ENCODE measurements around the gene LIPC.

Gene LIPC

DNA sequence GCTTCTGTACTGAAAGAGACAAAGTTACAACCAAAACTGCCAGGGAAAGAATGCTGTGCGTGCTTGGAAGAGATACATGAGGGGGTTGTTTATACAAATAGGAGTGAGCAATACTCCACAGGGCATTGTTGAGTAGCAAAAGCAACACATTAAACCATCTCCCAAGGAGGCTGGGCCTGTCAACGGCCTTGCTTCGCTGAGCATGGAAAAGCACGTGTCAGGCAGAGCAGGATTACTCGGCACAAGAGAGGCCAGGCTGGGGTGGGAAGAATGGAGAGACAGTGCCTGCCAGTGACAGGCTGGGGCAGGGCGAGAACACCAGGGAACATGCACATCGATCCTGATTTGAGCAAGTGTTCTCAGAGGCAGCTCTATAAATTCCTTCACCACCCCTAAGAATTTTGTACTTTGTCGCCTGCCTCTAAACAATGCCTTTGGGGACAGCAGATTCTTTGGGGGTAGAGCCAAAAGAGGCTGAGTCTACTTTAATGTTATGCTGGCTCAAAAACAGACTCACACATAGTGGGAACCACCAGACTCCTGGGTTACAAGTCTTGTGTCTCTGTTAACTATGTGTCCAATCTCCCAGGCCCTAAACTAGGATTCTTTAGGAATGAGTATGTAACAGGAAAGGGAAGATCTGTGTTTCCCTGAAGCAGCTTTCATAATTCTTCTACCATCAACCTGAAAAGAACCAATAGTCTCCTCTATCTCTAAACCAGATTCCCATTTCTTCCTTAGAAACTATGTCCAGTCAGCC lies 67.2 kb downstream of the LIPC start:
- no peak for DNase-seq

DNA sequence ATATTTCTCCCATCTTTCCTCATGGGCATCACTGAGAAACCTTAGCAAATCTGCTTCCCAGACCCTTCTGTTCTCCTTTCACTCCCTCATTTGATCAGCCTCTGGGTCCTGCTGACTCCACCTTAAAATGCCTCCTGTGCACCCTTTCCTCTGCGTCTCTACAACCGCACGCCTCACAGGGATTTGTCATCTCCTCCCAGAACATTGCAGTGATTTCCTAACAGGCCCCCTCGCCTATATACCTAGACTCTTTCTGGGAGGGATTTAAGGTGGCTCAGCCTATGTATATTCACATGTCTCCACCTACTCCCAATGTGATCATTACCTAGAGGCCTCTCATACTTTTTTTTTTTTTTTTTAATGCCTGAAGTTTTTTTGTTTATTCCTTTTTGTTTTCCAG lies 69.2 kb downstream of the LIPC start:
- DNase-seq, result no peak

- no peak for DNase-seq
These were observed 69.9 kb downstream of the LIPC start for GRCh38 chr15:58501636-58502188.

DNA sequence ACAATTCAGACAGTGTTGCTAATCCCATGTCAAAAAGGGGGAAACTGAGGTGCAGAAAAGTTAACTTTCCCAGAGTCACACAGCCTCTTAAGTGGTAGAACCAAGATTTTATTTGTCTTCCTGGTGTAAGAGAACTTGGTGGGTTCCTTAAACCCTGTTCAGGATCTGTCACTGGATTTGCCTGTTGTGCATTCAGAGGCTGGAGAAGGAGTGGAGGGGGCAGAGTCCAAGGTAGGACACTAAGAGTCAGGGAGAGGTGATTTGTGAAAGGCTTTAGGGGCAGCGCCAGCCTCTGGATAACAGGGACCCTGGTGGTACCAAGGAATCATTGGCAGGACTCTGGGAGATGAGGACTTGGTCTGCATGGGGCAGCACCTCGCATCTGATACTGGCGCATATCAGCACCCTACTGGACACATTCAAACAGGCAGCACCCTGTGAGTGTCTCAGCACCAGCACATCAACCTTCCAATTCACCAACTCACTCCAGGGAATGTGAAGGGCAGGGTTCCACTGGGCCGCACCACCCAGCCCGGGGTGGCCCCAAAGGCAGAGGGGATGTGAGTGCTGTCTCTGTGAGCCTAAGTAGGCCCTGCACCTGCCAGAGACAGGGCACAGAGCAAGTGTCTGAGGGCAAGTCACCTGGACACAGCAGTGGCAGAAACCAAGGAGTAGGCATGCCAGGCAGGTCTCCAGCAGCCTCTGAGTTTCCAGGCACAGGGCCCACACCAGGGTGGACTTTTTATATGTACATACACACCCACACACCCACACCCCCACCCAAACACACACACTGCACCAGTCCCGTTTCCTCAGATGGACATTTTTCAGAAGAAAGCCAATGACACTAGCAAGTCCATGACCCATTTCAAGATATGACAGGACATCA lies 71.6 kb downstream of the LIPC start:
- no peak for DNase-seq

DNA sequence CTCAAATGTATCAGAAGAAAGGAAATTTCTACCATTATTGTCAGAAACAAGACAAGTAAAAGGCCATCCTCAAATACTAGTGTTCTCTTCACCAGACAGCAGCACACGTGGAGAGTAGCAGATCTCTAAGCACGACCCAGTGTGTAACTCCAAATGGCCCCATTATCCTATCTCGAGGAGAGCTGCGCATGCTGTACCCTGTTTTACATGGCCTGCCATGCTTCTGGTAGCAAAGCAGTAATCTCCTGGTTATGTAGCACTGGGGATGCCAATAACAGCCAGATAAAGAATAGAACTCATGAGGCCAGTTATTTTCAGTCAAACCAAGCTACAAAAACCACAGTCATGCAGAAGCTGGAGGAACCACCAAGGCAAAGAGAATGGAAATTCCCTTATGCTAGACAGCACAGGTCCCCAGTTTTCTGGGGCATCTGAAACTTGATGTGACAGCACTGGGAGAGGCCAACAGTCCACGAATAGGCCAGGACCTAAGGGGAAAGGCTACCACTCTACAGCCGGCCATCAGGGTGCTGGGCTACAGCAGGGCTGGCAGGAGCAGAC lies 73.0 kb downstream of the LIPC start:
- no peak for DNase-seq

GRCh38 chr15:58505581-58505980 lies 73.8 kb downstream of the LIPC start:
- no peak for DNase-seq

- DNase-seq, result no peak
These were observed 74.3 kb downstream of the LIPC start for GRCh38 chr15:58506064-58506490.

GRCh38 chr15:58506783-58507668 lies 75.2 kb downstream of the LIPC start:
- DNase-seq, result no peak

- DNase-seq, result no peak
These were observed 77.8 kb downstream of the LIPC start for GRCh38 chr15:58509556-58509955.

DNA sequence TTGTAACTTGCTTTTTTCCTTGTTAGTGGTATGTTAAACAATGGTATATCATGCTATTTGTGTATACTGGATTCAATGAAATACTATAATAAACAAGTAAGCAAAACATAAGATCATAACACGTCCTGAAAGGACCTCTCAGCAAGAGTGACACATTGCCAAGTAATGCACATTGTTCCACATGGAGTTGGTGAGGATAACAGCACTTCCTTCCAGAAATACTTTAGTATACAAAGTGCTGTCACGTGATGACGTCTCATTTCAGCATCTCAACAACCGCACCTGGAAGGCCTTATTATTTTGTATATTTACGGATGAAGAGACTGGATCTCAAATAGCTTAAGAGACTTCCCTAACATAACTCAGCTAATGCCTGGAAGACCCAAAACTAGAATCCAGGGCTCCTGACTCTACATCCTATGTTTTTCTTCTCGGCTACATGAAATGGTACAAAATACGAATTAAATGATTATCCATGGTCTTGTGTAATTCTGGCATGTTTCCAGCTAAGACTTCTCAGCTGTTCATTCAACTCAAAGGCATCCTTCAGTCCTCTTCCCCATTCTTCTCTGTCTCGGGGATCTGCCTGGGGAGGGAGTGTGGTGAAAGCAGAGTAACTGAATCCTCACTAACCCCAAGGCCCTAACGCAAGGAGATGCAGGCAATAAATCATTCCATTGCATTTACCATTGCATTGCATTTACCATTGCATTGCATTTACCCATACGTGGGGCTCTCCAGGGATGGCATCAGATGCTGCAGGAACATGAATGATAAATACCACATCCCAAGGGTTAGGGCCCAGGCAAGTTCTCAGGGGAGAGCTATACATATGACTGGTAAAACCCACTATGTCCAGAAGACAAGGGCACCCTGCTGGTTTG lies 79.2 kb downstream of the LIPC start:
- DNase-seq, result no peak

DNA sequence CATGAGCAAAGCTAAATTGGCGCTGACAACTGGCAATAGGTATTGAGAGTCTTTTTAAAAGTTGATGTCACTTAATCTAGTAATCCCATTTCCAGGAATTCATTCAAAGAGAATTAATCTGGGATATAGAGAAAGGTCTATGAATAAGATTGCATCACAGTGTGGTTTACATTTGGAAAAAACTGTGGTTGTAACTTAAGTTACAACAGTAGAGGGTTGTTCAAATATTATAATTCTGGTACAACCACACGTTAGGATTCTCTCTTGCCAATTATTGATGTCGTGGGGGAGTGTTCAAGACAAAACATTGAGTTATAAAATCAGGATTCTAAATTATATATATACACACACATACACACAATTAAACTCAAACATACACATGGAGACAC lies 79.8 kb downstream of the LIPC start:
- no peak for DNase-seq

- DNase-seq, result no peak
These were observed 80.7 kb downstream of the LIPC start for GRCh38 chr15:58512522-58512921.

- DNase-seq, result no peak
These were observed 81.2 kb downstream of the LIPC start for GRCh38 chr15:58513008-58513407.

GRCh38 chr15:58513726-58514336 lies 82.0 kb downstream of the LIPC start:
- DNase-seq, result no peak

- no peak for DNase-seq
These were observed 84.0 kb downstream of the LIPC start for GRCh38 chr15:58515807-58516206.

DNA sequence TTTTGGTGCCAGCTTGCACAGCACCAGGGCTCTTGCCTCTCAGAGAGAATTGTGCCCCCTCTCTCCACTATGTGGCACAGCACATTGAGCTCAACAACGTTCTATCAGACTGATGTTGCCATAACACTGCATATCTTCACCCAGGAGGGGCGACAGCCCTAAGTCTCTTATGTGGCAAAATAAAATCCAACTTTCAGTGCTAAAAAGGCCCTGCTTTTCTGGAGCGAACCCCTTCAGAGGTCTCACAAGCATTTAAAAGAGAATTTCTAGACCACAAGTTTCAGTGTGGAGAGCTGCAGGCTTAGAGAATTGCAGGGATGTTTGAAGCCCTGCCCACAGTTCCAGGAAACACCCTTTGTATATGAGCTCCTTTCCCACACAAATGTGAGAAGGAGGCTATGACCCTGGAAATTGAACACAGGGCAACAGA lies 85.5 kb downstream of the LIPC start:
- no peak for DNase-seq

GRCh38 chr15:58517682-58518525 lies 86.1 kb downstream of the LIPC start:
- no peak for DNase-seq

- no peak for DNase-seq
These were observed 86.8 kb downstream of the LIPC start for GRCh38 chr15:58518626-58519025.

GRCh38 chr15:58519516-58519915 lies 87.7 kb downstream of the LIPC start:
- DNase-seq, result no peak

- DNase-seq, result no peak
These were observed 88.7 kb downstream of the LIPC start for GRCh38 chr15:58520464-58520863.

Measured in NCI-H146 (cell line).